HCT116 (cell line): ENCODE measurements around the gene PLEK. TPM values are rescaled to one million over a fixed set of nuclear protein-coding genes. Genes with fewer than 3 reads are reported as not detected.

Source experiments
- ATAC-seq: fragments of 200-7000 bp; cut with Tn5 transposase; 2 replicates; pipeline ENCODE4 v1.9.1; 2020; ENCODE audit warnings: mild to moderate bottlenecking, moderate library complexity
- BruUV-seq: library from RNA; stranded (reverse); fragments of 400-500 nt; replicated peaks from 2 replicates; lab custom pipeline; 2021; lab: Mats Ljungman, UMichigan
- CTCF ChIA-PET: fragments of 300-600 bp; sonication (Branson Sonifier 250); formaldehyde crosslinking; loops from one replicate; lab custom pipeline; 2021; ENCODE audit warnings: antibody characterized with exemption; lab: Charles Lee
- POLR2A ChIA-PET: fragments of 300-600, 350-600 bp; sonication (Branson Sonifier 250); formaldehyde crosslinking; loops from one replicate; lab custom pipeline; 2021; ENCODE audit warnings: antibody characterized with exemption; lab: Charles Lee
- RAD21 ChIA-PET, 2 experiments: fragments of 300-600 bp; sonication (Branson Sonifier 250); formaldehyde crosslinking; loops; one replicate each; lab custom pipeline; 2023; ENCODE audit warnings: low total read pairs in 2 of 2; ENCODE audit not compliant: uncharacterized antibody in 2 of 2, unreplicated experiment in 2 of 2, low non-redundant PET in 1 of 2; lab: Charles Lee
- DNase-seq: peaks from one replicate; pipeline ENCODE4 v3.0.0-alpha.2; 2010; ENCODE audit warnings: low read depth, low spot score
- H2AFZ ChIP-seq: fragments of 200-600 bp; shearing (Covaris generic), sonication (generic); 2 replicates; pipeline ENCODE4 v1.6.1; 2017; ENCODE audit warnings: low read depth, mixed run types, mixed read lengths, antibody characterized with exemption, low read length; ENCODE audit not compliant: poor library complexity, severe bottlenecking
- H3K27ac ChIP-seq: 2 replicates; pipeline ENCODE4 v1.5.1; 2012; ENCODE audit warnings: low read depth, low read length
- H3K27me3 ChIP-seq: fragments of 200-600 bp; sonication (generic); 2 replicates; pipeline ENCODE4 v1.6.1; 2016; ENCODE audit warnings: mixed run types, low read length, mixed read lengths; ENCODE audit not compliant: insufficient read depth
- H3K36me3 ChIP-seq, 2 experiments: fragments of 200-500 bp in 1 of 2; fragments of 200-600 bp in 1 of 2; sonication (Bioruptor generic) in 1 of 2; sonication (generic) in 1 of 2; 2 replicates each; pipeline versions ENCODE4 v1.5.1 to v1.6.1; 2014 to 2016; ENCODE audit warnings: low read length in 2 of 2, inconsistent platforms in 1 of 2, mixed read lengths in 1 of 2, mixed run types in 1 of 2; ENCODE audit not compliant: insufficient read depth in 2 of 2, control insufficient read depth in 1 of 2
- H3K4me1 ChIP-seq, 2 experiments: fragments of 200-600 bp in 1 of 2; sonication (generic) in 1 of 2; 2 replicates each; pipeline versions ENCODE4 v1.5.1 to v1.6.1; 2012 to 2017; ENCODE audit warnings: low read length in 2 of 2, inconsistent platforms in 1 of 2, mild to moderate bottlenecking in 1 of 2, mixed read lengths in 1 of 2, mixed run types in 1 of 2, moderate library complexity in 1 of 2; ENCODE audit not compliant: insufficient read depth in 2 of 2, control insufficient read depth in 1 of 2
- H3K4me2 ChIP-seq: fragments of 200-600 bp; sonication (generic); 2 replicates; pipeline ENCODE4 v1.6.1; 2017; ENCODE audit warnings: mixed run types, low read length, mixed read lengths
- H3K4me3 ChIP-seq, 2 experiments: fragments of 200-600 bp in 1 of 2; sonication (generic) in 1 of 2; replicated peaks in 1 of 2; 2 replicates each; pipeline ENCODE4 v1.5.1; 2011 to 2016; ENCODE audit warnings: low read length in 2 of 2, control low read depth in 1 of 2, low read depth in 1 of 2, mild to moderate bottlenecking in 1 of 2, mixed read lengths in 1 of 2, mixed run types in 1 of 2
- H3K79me2 ChIP-seq: fragments of 200-600 bp; sonication (generic); 2 replicates; pipeline ENCODE4 v1.6.1; 2017; ENCODE audit warnings: mild to moderate bottlenecking, mixed run types, low read length, moderate library complexity, mixed read lengths; ENCODE audit not compliant: insufficient read depth
- H3K9ac ChIP-seq: fragments of 200-600 bp; sonication (generic); 2 replicates; pipeline ENCODE4 v1.6.1; 2016; ENCODE audit warnings: low read length, mixed read lengths
- H3K9me2 ChIP-seq: fragments of 200-600 bp; sonication (generic), shearing (Covaris generic); 2 replicates; pipeline ENCODE4 v1.6.1; 2017; ENCODE audit warnings: mixed run types, mild to moderate bottlenecking, moderate library complexity; ENCODE audit not compliant: insufficient read depth
- H3K9me3 ChIP-seq, 2 experiments: fragments of 200-500 bp in 1 of 2; fragments of 200-600 bp in 1 of 2; sonication (Bioruptor generic) in 1 of 2; sonication (generic) in 1 of 2; 2 replicates each; pipeline ENCODE4 v1.6.1; 2014 to 2017; ENCODE audit warnings: low read length in 2 of 2, mixed read lengths in 2 of 2, inconsistent platforms in 1 of 2, low read depth in 1 of 2, mild to moderate bottlenecking in 1 of 2, mixed run types in 1 of 2, moderate library complexity in 1 of 2; ENCODE audit not compliant: control insufficient read depth in 1 of 2, insufficient read depth in 1 of 2
- H4K20me1 ChIP-seq: fragments of 200-600 bp; sonication (generic), shearing (Covaris generic); 2 replicates; pipeline ENCODE4 v1.6.1; 2017; ENCODE audit warnings: mixed run types, mild to moderate bottlenecking, moderate library complexity; ENCODE audit not compliant: insufficient read depth
- ATF3 ChIP-seq: IDR thresholded peaks from 2 replicates; pipeline ENCODE4 v1.6.1; 2012
- EGR1 ChIP-seq: IDR thresholded peaks from 2 replicates; pipeline ENCODE4 v1.6.1; 2012; ENCODE audit warnings: low read depth
- ELF1 ChIP-seq: IDR thresholded peaks from 2 replicates; pipeline ENCODE4 v1.6.1; 2012; ENCODE audit warnings: low read depth, borderline replicate concordance
- EZH2 ChIP-seq: fragments of 200-600 bp; sonication (generic); IDR thresholded peaks from 2 replicates; pipeline ENCODE4 v1.6.1; 2017; ENCODE audit warnings: antibody characterized with exemption, mixed run types
- FOSL1 ChIP-seq: IDR thresholded peaks from 2 replicates; pipeline ENCODE4 v1.6.1; 2012; ENCODE audit warnings: low read depth
- JUND ChIP-seq: IDR thresholded peaks from 2 replicates; pipeline ENCODE4 v1.6.1; 2012
- POLR2A ChIP-seq: IDR thresholded peaks from 2 replicates; pipeline ENCODE4 v1.7.0; 2011; ENCODE audit warnings: borderline replicate concordance; ENCODE audit not compliant: insufficient read depth, insufficient read length; ENCODE audit errors: extremely low read depth
- POLR2AphosphoS5 ChIP-seq: IDR thresholded peaks from 2 replicates; pipeline ENCODE4 v1.6.1; 2011; ENCODE audit warnings: mild to moderate bottlenecking, low read depth, low read length, moderate library complexity
- REST ChIP-seq: IDR thresholded peaks from 2 replicates; pipeline ENCODE4 v1.6.1; 2012; ENCODE audit warnings: low read depth
- SIN3A ChIP-seq: IDR thresholded peaks from 2 replicates; pipeline ENCODE4 v1.6.1; 2012; ENCODE audit warnings: low read depth
- SP1 ChIP-seq: IDR thresholded peaks from 2 replicates; pipeline ENCODE4 v1.6.1; 2012; ENCODE audit warnings: low read depth
- SRF ChIP-seq: IDR thresholded peaks from 2 replicates; pipeline ENCODE4 v1.6.1; 2012; ENCODE audit warnings: low read depth
- YY1 ChIP-seq: IDR thresholded peaks from 2 replicates; pipeline ENCODE4 v1.6.1; 2011; ENCODE audit warnings: low read length, low read depth, moderate library complexity, mild to moderate bottlenecking; ENCODE audit not compliant: insufficient replicate concordance; ENCODE audit errors: extremely low read depth
- ZNF274 ChIP-seq: fragments of 200-500 bp; sonication (Bioruptor generic); IDR thresholded peaks from 2 replicates; pipeline ENCODE4 v1.6.1; 2014; ENCODE audit warnings: mild to moderate bottlenecking, low read depth, low read length, inconsistent platforms
- intact Hi-C: fragments of 100-400 bp; cut with micrococcal nuclease; formaldehyde crosslinking; loops from 2 replicates; pipeline ENCODE4 v1.10.0; 2022
- total RNA-seq: library from RNA; stranded (reverse); gene quantifications from one replicate; pipeline ENCODE4 v1.2.1, GENCODE V29; 2021; ENCODE audit not compliant: unreplicated experiment

Gene PLEK
- total RNA-seq, 1 experiment from 2014 or later: 0.22 TPM

GRCh38 chr2:68375582-68375981 is 10.5 kb downstream of the PLEK start:
- Histone ChIP-seq H3K36me3 (no peaks in the 10 kb centered on the region), H3K27ac (no peak overlapping the region), H2AFZ (no peak overlapping the region), H4K20me1 (no peaks in the 10 kb centered on the region), H3K9me3 (no peaks in the 10 kb centered on the region), H3K9me2 (no peaks in the 10 kb centered on the region), H3K4me2 (no peak overlapping the region), H3K27me3 (no peaks in the 10 kb centered on the region), H3K4me3 (no peak overlapping the region), H3K9ac (no peak overlapping the region), H3K4me1 (no peaks in the 10 kb centered on the region), H3K79me2 (no peaks in the 10 kb centered on the region)
- ATAC-seq (no peak), DNase-seq (no peak)
- ChIA-PET CTCF (no interaction called here), RAD21 (no interaction called here), POLR2A (no interaction called here)
- intact Hi-C loops: no loop called here
- no TSS peak for BruUV-seq
- TF ChIP-seq SP1 (no peak), ELF1 (no peak), ATF3 (no peak), EZH2 (no peak), YY1 (no peak), EGR1 (no peak), POLR2A (no peak), SRF (no peak), SIN3A (no peak), POLR2AphosphoS5 (no peak), ZNF274 (no peak), JUND (no peak), REST (no peak), FOSL1 (no peak)
